Lung (tissue), 12 donors: ENCODE measurements around the gene AKAP1. TPM values are rescaled to one million over a fixed set of nuclear protein-coding genes. Genes with fewer than 3 reads are reported as not detected.
A peak's percentile ranks its signal among the peaks of the same experiment; 100 is the strongest.

Experiments used
- ATAC-seq: fragments of 200-7000 bp; cut with Tn5 transposase; one replicate; pipeline ENCODE4 v1.9.1; 2020; ENCODE audit warnings: moderate number of reproducible peaks; ENCODE audit not compliant: insufficient read depth, low FRiP score
- DNase-seq, 3 donors: peaks; one replicate each; pipeline ENCODE4 v3.0.0-alpha.2; 2013 to 2017
- H3K27ac ChIP-seq, 2 donors: one replicate each; pipeline ENCODE4 v1.5.1; 2013; ENCODE audit warnings: mild to moderate bottlenecking in 2 of 2, moderate library complexity in 2 of 2, control low read depth in 1 of 2, inconsistent platforms in 1 of 2, low read depth in 1 of 2, low read length in 1 of 2
- H3K27me3 ChIP-seq, 3 donors: one replicate each; pipeline ENCODE4 v1.5.1; 2013; ENCODE audit warnings: low read length in 2 of 3; ENCODE audit not compliant: control insufficient read depth in 3 of 3, insufficient read depth in 3 of 3
- H3K36me3 ChIP-seq, 4 donors: one replicate each; pipeline ENCODE4 v1.5.1; 2013; ENCODE audit warnings: low read length in 4 of 4, mild to moderate bottlenecking in 1 of 4, moderate library complexity in 1 of 4; ENCODE audit not compliant: control insufficient read depth in 4 of 4, insufficient read depth in 4 of 4
- H3K4me1 ChIP-seq, 5 donors: one replicate each; pipeline ENCODE4 v1.5.1; 2013; ENCODE audit warnings: low read length in 5 of 5, mild to moderate bottlenecking in 2 of 5, moderate library complexity in 1 of 5; ENCODE audit not compliant: control insufficient read depth in 5 of 5, insufficient read depth in 5 of 5
- H3K4me3 ChIP-seq: one replicate; pipeline ENCODE4 v1.5.1; 2013; ENCODE audit warnings: mild to moderate bottlenecking, control low read depth, moderate library complexity
- H3K9ac ChIP-seq, 2 donors: one replicate each; pipeline ENCODE4 v1.5.1; 2013; ENCODE audit warnings: low read length in 2 of 2, control low read depth in 1 of 2; ENCODE audit not compliant: insufficient read depth in 1 of 2
- H3K9me3 ChIP-seq, 4 donors: one replicate each; pipeline ENCODE4 v1.5.1; 2013; ENCODE audit warnings: low read length in 3 of 4, mild to moderate bottlenecking in 1 of 4, moderate library complexity in 1 of 4; ENCODE audit not compliant: control insufficient read depth in 4 of 4, insufficient read depth in 3 of 4
- WGBS, 2 donors: extraction: QIAGEN DNeasy Blood & Tissue Kit; methylation state at CpG; one replicate each; pipeline ENCODE4 v1.1.7; 2013; 5-methylcytosine and 5-hydroxymethylcytosine counted together
- polyA plus RNA-seq, 2 donors: library from polyadenylated mRNA; stranded (reverse); fragments of 200-250 nt; gene quantifications; one replicate each; pipeline ENCODE4 v1.2.1, GENCODE V29; 2013
- total RNA-seq, 2 donors: library from RNA; depleted of rRNA in 1 of 2; stranded (reverse); fragments of >200 nt in 1 of 2; gene quantifications; one replicate each; pipeline ENCODE4 v1.2.1, GENCODE V29; 2014 to 2021
- TF ChIP-seq, protein P1 (sequence below): IDR thresholded peaks from 2 replicates; pipeline ENCODE4 v1.5.1; 2012; ENCODE audit warnings: mild to moderate bottlenecking; ENCODE audit errors: control extremely low read depth, extremely low read depth
- donor health status: control.
- donor health status: control.
- donor health status: Bipolar disorder and iron deficiency.
- donor health status: healthy.
- donor health status: DM: yes; HTN: yes; CAD: no.

Gene AKAP1
- total and polyA plus RNA-seq, 4 donors: 23.1 to 46.4 (median 29.8) TPM

DNA sequence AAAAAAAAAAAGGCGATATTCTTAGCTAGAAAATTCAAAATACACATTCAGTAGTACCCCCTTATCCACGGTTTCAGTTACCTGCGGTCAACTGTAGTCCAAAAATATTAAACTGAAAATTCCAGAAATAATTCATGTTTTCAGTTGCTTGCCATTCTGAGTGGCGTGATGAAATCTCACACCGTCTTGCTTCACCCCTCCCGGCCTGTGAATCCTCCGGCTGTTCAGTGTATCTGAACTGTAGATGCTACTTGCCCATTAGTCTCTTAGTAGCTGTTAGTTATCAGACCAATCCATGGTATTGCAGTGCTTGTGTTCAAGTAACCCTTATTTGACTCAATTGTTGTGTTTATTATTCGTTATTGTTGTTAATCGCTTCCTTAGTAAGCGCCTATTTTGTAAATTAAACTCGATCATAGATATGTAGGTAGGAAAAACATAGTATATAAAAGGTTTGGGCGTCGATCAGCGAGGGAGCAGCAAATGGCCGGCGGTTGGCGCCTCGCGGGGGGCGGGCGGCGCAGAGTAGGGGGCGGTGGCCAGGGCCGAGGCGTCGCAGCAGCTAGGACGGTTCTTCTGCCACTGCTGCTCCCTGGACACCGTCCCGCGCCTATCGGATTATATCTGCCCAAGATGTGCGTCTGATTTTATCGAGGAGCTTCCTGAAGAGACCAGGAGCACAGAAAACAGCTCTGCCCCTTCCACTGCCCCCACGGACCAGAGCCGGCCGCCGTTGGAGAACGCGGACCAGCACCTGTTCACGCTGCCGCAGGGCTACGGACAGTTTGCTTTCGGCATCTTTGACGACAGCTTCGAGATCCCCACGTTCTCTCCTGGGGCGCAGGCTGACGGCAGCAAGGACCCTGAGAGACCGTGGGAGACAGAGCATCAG lies 39.8 kb upstream of the AKAP1 start:
- peaks cover 0 to 8% (median 0%) of the 10 kb centered on the region in 5 donors for H3K4me1 ChIP-seq
- no peak overlapping the region for H3K4me3 ChIP-seq
- H3K36me3 ChIP-seq: no peaks in the 10 kb centered on the region
- TF ChIP-seq, protein P1, sequence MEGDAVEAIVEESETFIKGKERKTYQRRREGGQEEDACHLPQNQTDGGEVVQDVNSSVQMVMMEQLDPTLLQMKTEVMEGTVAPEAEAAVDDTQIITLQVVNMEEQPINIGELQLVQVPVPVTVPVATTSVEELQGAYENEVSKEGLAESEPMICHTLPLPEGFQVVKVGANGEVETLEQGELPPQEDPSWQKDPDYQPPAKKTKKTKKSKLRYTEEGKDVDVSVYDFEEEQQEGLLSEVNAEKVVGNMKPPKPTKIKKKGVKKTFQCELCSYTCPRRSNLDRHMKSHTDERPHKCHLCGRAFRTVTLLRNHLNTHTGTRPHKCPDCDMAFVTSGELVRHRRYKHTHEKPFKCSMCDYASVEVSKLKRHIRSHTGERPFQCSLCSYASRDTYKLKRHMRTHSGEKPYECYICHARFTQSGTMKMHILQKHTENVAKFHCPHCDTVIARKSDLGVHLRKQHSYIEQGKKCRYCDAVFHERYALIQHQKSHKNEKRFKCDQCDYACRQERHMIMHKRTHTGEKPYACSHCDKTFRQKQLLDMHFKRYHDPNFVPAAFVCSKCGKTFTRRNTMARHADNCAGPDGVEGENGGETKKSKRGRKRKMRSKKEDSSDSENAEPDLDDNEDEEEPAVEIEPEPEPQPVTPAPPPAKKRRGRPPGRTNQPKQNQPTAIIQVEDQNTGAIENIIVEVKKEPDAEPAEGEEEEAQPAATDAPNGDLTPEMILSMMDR: no peak
- peaks cover 0 to 38% (median 18%) of the 10 kb centered on the region in 3 donors for H3K27me3 ChIP-seq
- WGBS, 2 donors: 21 to 28% methylated on average over 49 of the region's 49 CpGs
- H3K9ac ChIP-seq: no peak overlapping the region
- DNase-seq (no peak), ATAC-seq (no peak)
- H3K9me3 ChIP-seq: no peaks in the 10 kb centered on the region
- no peak overlapping the region for H3K27ac ChIP-seq

GRCh38 chr17:57045868-57046704 lies 39.0 kb upstream of the AKAP1 start:
- ATAC-seq (peak; percentile 74), DNase-seq (peak; percentile 20 to 23 (median 22))
- WGBS, 2 donors: 14 to 17% methylated on average over 65 to 69 of the region's 69 CpGs
- Histone ChIP-seq H3K9ac (no peak overlapping the region), H3K27me3 (peaks cover 0 to 38% (median 18%) of the 10 kb centered on the region in 3 donors), H3K36me3 (no peaks in the 10 kb centered on the region), H3K9me3 (no peaks in the 10 kb centered on the region), H3K4me3 (no peak overlapping the region), H3K27ac (peak overlapping the region in 1 of 2 donors; percentile 63), H3K4me1 (peaks cover 0 to 8% (median 0%) of the 10 kb centered on the region in 5 donors)
- TF ChIP-seq, protein P1: no peak

DNA sequence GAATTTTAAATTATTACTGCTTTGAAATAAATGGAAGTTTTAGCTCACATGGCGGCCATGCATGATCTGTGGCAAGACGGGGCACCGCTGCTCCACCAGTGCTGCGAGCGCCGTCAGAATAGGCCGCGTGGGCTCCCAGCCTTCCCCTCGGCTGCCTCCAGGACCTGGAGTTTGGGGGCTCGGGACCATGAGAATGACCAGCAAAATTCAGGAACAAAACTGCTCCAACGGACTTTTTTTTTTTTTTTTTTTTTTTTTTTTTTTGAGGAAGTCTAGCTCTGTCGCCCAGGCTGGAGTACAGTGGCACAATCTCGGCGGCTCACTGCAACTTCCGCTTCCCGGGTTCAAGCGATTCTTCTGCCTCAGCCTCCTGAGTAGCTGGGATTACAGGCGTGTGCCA lies 38.3 kb upstream of the AKAP1 start:
- no peak overlapping the region for H3K4me3 ChIP-seq
- H3K9me3 ChIP-seq: no peaks in the 10 kb centered on the region
- 51 to 64% methylated on average over 18 of the region's 18 CpGs for WGBS, 2 donors
- no peaks in the 10 kb centered on the region for H3K36me3 ChIP-seq
- peaks cover 0 to 8% (median 0%) of the 10 kb centered on the region in 5 donors for H3K4me1 ChIP-seq
- TF ChIP-seq, protein P1: no peak
- no peak overlapping the region for H3K9ac ChIP-seq
- H3K27me3 ChIP-seq: peaks cover 0 to 38% (median 18%) of the 10 kb centered on the region in 3 donors
- ATAC-seq: no peak
- DNase-seq: no peak
- no peak overlapping the region for H3K27ac ChIP-seq
